HepG2 (cell line): ENCODE results near the gene EPB41L2. TPM values are rescaled to one million over a fixed set of nuclear protein-coding genes. Genes with fewer than 3 reads are reported as not detected.

Experiments used
- CTCF ChIP-seq: sonication (generic); formaldehyde crosslinking; IDR thresholded peaks from 2 replicates; pipeline ENCODE4 v1.5.0; 2020; ENCODE audit warnings: mild to moderate bottlenecking, missing genetic modification reagents, moderate library complexity
- FOXO1 ChIP-seq: sonication (generic); formaldehyde crosslinking; IDR thresholded peaks from 2 replicates; pipeline ENCODE4 v1.4.0; 2020; ENCODE audit warnings: missing genetic modification reagents
- GABPB1 ChIP-seq: IDR thresholded peaks from 2 replicates; pipeline ENCODE4 v1.6.1; 2016; ENCODE audit warnings: mild to moderate bottlenecking, missing genetic modification reagents, moderate library complexity, missing compliant biosample characterization
- MZF1 ChIP-seq: sonication (generic); formaldehyde crosslinking; IDR thresholded peaks from 2 replicates; pipeline ENCODE4 v1.8.1; 2023; ENCODE audit warnings: mild to moderate bottlenecking, missing genetic modification reagents, borderline replicate concordance
- NR2F6 ChIP-seq, 2 experiments: IDR thresholded peaks; 2 replicates each; pipeline ENCODE4 v1.6.1; 2016; ENCODE audit warnings: antibody characterized with exemption in 1 of 2, mild to moderate bottlenecking in 1 of 2
- NR3C1 ChIP-seq: sonication (generic); formaldehyde crosslinking; IDR thresholded peaks from 2 replicates; pipeline ENCODE4 v1.4.0; 2020; ENCODE audit warnings: missing genetic modification reagents
- PTBP1 ChIP-seq: fragments of 200-400 bp; formaldehyde crosslinking; IDR thresholded peaks from 2 replicates; pipeline ENCODE4 v1.6.1; 2018; ENCODE audit warnings: low read length, low read depth; ENCODE audit not compliant: poor library complexity, severe bottlenecking
- RFXANK ChIP-seq: IDR thresholded peaks from 2 replicates; pipeline ENCODE4 v1.6.1; 2016
- SAP130 ChIP-seq: IDR thresholded peaks from 2 replicates; pipeline ENCODE4 v1.6.1; 2016; ENCODE audit warnings: low read depth
- ZNF138 ChIP-seq: sonication (generic); formaldehyde crosslinking; IDR thresholded peaks from 2 replicates; pipeline ENCODE4 v1.5.0; 2020; ENCODE audit warnings: mild to moderate bottlenecking, low read depth, missing genetic modification reagents
- ZNF460 ChIP-seq: sonication (generic); formaldehyde crosslinking; IDR thresholded peaks from 2 replicates; pipeline ENCODE4 v1.5.1; 2020; ENCODE audit warnings: missing genetic modification reagents, mild to moderate bottlenecking, borderline replicate concordance
- ZNF749 ChIP-seq: sonication (generic); formaldehyde crosslinking; IDR thresholded peaks from 2 replicates; pipeline ENCODE4 v1.8.0; 2022; ENCODE audit warnings: mild to moderate bottlenecking, missing genetic modification reagents, moderate library complexity, borderline replicate concordance
- ZNF773 ChIP-seq: sonication (generic); formaldehyde crosslinking; IDR thresholded peaks from 2 replicates; pipeline ENCODE4 v1.4.0; 2020; ENCODE audit warnings: missing genetic modification reagents, borderline replicate concordance
- polyA plus RNA-seq, 8 experiments: library from polyadenylated mRNA; depleted of rRNA in 3 of 8; stranded (reverse) in 7 of 8; unstranded in 1 of 8; fragments of >200 nt; fragmentation: Illumina TruSeq in 4 of 8; extraction: Trizol in 4 of 8; gene quantifications; 2 replicates each; pipeline versions ENCODE4 v1.2.1 to v1.2.3, GENCODE V29; 2011 to 2016; ENCODE audit warnings: low read depth in 4 of 8, missing spikeins in 1 of 8, mixed read lengths in 1 of 8; ENCODE audit not compliant: insufficient read depth in 1 of 8
- total RNA-seq, 5 experiments: library from RNA; depleted of rRNA; stranded (reverse); fragments of >200 nt; fragmentation: Illumina TruSeq; extraction: Trizol; gene quantifications; 2 replicates each; pipeline ENCODE4 v1.2.3, GENCODE V29; 2016; ENCODE audit warnings: low read depth in 1 of 5
- TF ChIP-seq, protein P1 (sequence below): IDR thresholded peaks from 2 replicates; pipeline ENCODE4 v1.6.1; 2016; ENCODE audit warnings: missing compliant biosample characterization, missing genetic modification reagents, borderline replicate concordance
- TF ChIP-seq, protein P2 (sequence below): sonication (generic); formaldehyde crosslinking; IDR thresholded peaks from 2 replicates; pipeline ENCODE4 v1.5.1; 2020; ENCODE audit warnings: missing genetic modification reagents, mild to moderate bottlenecking, borderline replicate concordance
- TF ChIP-seq, protein P3 (sequence below): sonication (generic); formaldehyde crosslinking; IDR thresholded peaks from 2 replicates; pipeline ENCODE4 v1.5.0; 2020; ENCODE audit warnings: missing genetic modification reagents
- TF ChIP-seq, protein P4 (sequence below): sonication (generic); formaldehyde crosslinking; IDR thresholded peaks from 2 replicates; pipeline ENCODE4 v1.4.0; 2020; ENCODE audit warnings: missing genetic modification reagents, borderline replicate concordance

The EPB41L2 gene
- total and polyA plus RNA-seq, 2 of the 13 experiments (the other 11 are each of a cell fraction or from before 2014, with no cell fraction given) = 41.7 to 56.4 TPM

DNA sequence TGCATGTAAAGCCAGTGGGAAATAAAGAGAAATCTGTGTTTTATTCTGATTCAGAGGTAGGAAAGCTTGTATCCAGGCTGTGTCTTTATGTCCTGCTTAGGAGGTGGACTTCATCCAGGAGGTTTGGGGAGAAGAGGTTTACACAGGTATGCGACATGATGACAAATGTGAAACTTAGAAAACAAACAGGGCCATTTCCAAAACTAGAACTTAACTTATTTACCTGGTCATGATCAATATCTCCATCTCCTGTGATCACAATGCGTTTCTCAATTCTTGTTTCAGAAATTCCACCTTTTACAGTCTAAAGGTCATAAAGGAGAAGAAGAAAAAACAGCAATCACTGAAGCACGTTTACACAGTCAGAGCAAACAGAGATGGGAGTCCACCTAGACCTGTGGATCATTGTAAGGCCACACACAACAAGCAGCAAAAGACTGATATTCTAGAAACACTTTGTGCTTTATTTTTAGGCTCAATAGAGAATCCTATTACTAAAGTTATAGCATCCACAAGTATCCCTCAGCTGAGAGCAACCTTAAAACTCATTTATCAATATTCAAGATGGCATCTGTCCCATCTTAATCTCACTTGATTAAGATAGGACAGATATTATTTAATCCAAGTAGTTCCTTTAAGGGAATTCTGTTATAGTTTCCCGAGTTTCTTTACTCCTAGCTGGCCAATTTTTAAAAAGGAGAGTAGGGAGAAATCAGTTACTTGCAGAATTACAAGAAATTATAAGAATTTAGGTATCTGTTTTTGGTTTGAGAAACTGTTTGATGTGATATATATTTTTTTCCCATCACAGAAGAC, 199.4 kb downstream of the EPB41L2 start (continued):
- no peak for TF ChIP-seq ZNF138
- peak; percentile 47 for TF ChIP-seq GABPB1 (CRISPR knock-in tag)
- peak; percentile 98 for TF ChIP-seq NR2F6 (IDR thresholded peaks at IDR 0.05)
- peak; percentile 97 for TF ChIP-seq NR2F6 (CRISPR knock-in tag; IDR thresholded peaks at IDR 0.05)
- TF ChIP-seq CTCF = no peak
- TF ChIP-seq, protein P1, sequence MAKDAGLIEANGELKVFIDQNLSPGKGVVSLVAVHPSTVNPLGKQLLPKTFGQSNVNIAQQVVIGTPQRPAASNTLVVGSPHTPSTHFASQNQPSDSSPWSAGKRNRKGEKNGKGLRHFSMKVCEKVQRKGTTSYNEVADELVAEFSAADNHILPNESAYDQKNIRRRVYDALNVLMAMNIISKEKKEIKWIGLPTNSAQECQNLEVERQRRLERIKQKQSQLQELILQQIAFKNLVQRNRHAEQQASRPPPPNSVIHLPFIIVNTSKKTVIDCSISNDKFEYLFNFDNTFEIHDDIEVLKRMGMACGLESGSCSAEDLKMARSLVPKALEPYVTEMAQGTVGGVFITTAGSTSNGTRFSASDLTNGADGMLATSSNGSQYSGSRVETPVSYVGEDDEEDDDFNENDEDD (CRISPR knock-in tag) = 0 out of 2 replicates have a peak, but pooled peaks have one; percentile 42
- peak; percentile 99 for TF ChIP-seq FOXO1 (CRISPR knock-in tag)
- TF ChIP-seq PTBP1 = no peak
- TF ChIP-seq ZNF749 (CRISPR knock-in tag) = no peak
- TF ChIP-seq RFXANK = 0 out of 2 replicates have a peak, but pooled peaks have one; percentile 59
- TF ChIP-seq SAP130 = peak; percentile 94
- TF ChIP-seq MZF1 (CRISPR knock-in tag) = no peak
- TF ChIP-seq, protein P2, sequence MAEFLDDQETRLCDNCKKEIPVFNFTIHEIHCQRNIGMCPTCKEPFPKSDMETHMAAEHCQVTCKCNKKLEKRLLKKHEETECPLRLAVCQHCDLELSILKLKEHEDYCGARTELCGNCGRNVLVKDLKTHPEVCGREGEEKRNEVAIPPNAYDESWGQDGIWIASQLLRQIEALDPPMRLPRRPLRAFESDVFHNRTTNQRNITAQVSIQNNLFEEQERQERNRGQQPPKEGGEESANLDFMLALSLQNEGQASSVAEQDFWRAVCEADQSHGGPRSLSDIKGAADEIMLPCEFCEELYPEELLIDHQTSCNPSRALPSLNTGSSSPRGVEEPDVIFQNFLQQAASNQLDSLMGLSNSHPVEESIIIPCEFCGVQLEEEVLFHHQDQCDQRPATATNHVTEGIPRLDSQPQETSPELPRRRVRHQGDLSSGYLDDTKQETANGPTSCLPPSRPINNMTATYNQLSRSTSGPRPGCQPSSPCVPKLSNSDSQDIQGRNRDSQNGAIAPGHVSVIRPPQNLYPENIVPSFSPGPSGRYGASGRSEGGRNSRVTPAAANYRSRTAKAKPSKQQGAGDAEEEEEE = no peak; the same call in 1 of the 2 replicates
- no peak for TF ChIP-seq NR3C1 (CRISPR knock-in tag)
- TF ChIP-seq, protein P3, sequence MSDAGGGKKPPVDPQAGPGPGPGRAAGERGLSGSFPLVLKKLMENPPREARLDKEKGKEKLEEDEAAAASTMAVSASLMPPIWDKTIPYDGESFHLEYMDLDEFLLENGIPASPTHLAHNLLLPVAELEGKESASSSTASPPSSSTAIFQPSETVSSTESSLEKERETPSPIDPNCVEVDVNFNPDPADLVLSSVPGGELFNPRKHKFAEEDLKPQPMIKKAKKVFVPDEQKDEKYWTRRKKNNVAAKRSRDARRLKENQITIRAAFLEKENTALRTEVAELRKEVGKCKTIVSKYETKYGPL (CRISPR knock-in tag) = peak; percentile 48; the same call in 1 of the 2 replicates
- TF ChIP-seq, protein P4, sequence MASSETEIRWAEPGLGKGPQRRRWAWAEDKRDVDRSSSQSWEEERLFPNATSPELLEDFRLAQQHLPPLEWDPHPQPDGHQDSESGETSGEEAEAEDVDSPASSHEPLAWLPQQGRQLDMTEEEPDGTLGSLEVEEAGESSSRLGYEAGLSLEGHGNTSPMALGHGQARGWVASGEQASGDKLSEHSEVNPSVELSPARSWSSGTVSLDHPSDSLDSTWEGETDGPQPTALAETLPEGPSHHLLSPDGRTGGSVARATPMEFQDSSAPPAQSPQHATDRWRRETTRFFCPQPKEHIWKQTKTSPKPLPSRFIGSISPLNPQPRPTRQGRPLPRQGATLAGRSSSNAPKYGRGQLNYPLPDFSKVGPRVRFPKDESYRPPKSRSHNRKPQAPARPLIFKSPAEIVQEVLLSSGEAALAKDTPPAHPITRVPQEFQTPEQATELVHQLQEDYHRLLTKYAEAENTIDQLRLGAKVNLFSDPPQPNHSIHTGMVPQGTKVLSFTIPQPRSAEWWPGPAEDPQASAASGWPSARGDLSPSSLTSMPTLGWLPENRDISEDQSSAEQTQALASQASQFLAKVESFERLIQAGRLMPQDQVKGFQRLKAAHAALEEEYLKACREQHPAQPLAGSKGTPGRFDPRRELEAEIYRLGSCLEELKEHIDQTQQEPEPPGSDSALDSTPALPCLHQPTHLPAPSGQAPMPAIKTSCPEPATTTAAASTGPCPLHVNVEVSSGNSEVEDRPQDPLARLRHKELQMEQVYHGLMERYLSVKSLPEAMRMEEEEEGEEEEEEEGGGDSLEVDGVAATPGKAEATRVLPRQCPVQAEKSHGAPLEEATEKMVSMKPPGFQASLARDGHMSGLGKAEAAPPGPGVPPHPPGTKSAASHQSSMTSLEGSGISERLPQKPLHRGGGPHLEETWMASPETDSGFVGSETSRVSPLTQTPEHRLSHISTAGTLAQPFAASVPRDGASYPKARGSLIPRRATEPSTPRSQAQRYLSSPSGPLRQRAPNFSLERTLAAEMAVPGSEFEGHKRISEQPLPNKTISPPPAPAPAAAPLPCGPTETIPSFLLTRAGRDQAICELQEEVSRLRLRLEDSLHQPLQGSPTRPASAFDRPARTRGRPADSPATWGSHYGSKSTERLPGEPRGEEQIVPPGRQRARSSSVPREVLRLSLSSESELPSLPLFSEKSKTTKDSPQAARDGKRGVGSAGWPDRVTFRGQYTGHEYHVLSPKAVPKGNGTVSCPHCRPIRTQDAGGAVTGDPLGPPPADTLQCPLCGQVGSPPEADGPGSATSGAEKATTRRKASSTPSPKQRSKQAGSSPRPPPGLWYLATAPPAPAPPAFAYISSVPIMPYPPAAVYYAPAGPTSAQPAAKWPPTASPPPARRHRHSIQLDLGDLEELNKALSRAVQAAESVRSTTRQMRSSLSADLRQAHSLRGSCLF (CRISPR knock-in tag) = no peak
- TF ChIP-seq ZNF460 (CRISPR knock-in tag) = peak; percentile 62; the same call in 1 of the 2 replicates
- TF ChIP-seq ZNF773 (CRISPR knock-in tag) = no peak
